ENCODE data around the gene AP1B1.

The AP1B1 gene

DNA sequence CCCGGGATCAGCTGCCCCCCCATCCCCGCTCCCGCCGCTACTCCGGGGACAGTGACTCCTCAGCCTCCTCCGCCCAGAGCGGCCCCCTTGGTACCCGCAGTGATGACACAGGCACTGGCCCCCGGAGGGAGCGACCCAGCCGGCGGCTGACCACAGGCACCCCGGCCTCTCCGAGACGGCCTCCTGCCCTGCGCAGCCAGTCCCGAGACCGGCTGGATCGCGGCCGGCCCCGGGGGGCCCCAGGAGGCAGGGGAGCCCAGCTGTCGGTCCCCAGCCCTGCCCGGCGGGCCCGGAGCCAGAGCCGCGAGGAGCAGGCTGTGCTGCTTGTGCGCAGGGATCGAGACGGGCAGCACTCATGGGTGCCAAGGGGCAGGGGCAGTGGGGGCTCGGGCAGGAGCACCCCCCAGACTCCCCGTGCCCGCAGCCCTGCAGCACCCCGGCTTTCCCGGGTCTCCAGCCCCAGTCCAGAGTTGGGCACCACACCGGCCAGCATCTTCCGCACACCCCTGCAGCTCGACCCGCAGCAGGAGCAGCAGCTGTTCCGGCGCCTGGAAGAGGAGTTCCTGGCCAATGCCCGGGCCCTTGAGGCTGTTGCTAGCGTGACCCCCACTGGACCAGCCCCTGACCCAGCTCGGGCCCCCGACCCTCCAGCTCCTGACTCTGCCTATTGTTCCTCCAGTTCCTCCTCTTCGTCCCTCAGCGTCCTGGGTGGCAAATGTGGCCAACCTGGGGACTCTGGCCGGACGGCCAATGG lies 76.7 kb downstream of the AP1B1 start:
- DNase-seq: no peak

GRCh38 chr22:29310863-29311339 lies 77.5 kb downstream of the AP1B1 start:
- peak; percentile 64 to 71 for DNase-seq

DNA sequence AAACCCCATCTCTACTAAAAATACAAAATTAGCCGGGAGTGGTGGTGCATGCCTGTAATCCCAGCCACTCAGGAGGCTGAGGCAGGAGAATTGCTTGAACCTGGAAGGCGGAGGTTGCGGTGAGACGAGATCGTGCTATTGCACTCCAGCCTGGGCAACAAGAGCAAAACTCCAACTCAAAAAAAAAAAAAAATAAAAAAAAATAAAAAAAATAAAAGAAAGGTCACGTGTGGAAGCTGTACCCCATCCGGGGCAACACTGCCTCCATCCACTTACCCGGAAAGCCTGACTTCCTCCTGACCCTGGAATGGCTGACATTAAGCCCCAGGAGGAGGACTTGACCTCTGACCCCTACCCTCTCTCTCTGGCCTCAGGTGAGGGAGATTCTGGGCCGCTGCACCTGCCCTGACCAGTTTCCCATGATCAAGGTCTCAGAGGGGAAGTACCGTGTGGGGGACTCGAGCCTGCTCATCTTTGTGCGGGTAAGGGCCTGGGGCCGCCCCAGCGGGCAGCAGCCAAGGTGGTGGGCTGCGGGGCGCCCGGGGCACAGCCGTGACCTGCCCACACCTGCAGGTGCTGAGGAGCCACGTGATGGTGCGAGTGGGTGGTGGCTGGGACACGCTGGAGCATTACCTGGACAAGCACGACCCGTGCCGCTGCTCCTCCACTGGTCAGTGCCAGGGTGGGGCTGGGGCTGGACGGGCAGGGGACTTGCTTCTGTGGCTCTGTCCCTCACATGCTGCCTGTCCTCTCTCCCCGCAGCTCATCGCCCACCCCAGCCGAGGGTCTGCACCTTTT lies 78.1 kb downstream of the AP1B1 start:
- DNase-seq: no peak

GRCh38 chr22:29309332-29310064 lies 78.9 kb downstream of the AP1B1 start:
- DNase-seq: no peak

GRCh38 chr22:29308791-29309262 lies 79.5 kb downstream of the AP1B1 start:
- no peak for DNase-seq

GRCh38 chr22:29308148-29308790 lies 80.1 kb downstream of the AP1B1 start:
- DNase-seq: no peak

DNA sequence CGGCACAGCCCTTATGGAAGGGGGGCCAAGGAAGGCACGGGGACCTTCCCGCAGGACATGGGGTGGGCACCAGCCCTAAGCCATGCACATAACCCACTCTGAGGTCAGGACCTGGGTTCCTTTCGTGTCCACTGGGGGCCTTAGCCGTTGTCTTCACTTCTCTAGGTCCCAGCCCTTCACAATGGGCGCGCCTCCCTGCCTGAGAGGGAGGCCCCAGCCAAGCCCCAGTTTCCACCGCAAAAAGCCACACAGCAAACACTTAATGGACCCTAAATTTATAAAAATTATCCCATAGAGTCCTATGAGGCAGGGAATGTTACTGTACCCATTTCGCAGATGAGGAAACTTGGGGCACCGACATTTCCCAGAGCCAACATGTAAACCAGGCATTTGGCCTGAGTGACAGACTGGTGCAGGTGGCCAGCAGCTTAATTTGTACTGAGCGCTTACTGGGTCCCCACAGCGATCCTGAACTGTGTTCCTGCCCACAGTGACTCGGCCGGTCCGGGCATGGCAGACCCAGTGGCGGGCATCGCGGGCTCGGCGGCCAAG lies 80.7 kb downstream of the AP1B1 start:
- DNase-seq: no peak

- DNase-seq: no peak
Observed at GRCh38 chr22:29306835-29307595, 81.4 kb downstream of the AP1B1 start.

DNA sequence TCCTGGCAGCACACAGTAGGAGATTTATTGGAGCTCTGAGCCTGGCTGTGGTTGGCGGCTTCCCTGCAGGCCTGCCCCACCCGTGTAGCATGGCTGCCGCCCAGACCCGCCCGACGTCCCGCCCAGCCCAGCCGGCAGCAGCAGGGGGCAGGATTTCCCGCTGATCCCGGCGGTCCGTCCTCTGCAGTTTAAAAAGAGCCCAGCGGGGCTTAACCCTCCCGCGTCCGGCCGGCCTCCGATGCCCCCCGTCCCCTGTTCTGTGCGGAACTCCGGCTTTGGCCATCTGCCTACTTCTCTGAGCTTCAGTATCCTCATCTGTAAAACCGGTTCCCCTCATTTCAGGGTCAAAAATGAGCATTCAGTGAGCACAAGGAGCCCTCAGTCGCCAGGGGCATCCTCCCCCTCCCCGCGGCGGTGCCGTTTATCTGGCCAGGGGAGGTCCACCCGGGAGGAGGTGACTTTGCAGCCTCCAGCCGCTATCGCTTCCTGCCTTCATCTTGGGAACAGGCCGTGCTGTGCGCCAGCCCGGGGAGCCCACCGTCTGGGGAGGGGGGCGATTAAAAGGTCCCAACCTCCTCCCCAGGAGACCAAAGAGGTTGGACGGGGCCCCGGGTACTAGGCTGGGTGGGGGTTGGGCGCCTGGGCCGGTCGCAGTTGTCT lies 82.1 kb downstream of the AP1B1 start, which contains the start of gene GAS2L1:
GAS2L1 (plus strand) TSS at position 476 of the 660 bp plus-strand sequence. CDS start 1,456 bp downstream, outside the sequence.
- no peak for DNase-seq

DNA sequence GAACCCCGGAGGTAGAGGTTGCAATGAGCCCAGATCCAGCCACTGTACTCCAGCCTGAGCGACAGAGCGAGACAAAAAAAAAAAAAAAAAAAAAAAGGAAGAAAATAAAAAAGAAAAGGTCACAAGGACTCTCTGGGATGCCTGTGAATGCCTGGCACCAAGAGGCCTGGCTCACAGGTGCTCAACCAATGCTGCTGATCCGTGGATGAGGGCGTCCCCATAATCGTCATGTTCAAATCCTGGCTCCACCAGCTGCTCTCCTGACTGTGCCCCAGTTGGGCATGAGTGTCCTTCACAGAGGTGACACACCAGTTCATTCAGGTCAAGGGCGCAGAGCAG lies 82.6 kb downstream of the AP1B1 start:
- DNase-seq: no peak

- DNase-seq: no peak
Observed at GRCh38 chr22:29302681-29303465, 85.5 kb downstream of the AP1B1 start.

GRCh38 chr22:29302402-29302680 lies 86.0 kb downstream of the AP1B1 start:
- DNase-seq: no peak

DNA sequence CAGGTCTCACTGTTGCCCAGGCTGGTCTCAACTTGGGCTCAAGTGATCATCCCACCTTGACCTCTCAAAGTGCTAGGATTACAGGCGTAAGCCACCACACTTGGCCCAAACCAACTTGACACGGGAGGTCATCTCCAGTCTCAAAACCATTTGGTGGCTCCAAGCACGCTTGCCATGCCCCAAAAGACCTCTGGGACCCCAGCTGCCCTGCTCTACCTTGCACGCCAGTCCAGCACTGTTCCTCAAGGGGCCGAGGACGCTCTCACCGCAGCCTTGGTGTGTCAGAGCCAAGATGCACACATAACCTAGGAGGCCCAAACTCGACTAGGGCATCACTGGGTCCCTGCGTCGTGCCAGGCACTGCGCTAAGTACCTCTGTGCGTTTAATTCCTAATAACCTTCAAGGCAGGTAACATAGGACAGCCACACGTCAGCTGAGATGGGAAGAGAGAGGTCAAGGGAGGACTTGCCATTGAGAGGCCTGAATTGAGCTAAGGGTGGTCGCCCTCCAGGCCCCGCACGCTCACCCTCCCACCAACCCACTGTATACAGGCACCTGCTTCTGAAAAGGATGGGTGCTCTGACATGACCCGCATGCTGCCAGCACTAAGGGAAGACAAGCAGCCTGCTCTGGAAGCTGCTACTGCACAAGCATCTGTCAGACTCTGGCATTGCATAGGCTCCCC lies 86.5 kb downstream of the AP1B1 start:
- no peak for DNase-seq

DNA sequence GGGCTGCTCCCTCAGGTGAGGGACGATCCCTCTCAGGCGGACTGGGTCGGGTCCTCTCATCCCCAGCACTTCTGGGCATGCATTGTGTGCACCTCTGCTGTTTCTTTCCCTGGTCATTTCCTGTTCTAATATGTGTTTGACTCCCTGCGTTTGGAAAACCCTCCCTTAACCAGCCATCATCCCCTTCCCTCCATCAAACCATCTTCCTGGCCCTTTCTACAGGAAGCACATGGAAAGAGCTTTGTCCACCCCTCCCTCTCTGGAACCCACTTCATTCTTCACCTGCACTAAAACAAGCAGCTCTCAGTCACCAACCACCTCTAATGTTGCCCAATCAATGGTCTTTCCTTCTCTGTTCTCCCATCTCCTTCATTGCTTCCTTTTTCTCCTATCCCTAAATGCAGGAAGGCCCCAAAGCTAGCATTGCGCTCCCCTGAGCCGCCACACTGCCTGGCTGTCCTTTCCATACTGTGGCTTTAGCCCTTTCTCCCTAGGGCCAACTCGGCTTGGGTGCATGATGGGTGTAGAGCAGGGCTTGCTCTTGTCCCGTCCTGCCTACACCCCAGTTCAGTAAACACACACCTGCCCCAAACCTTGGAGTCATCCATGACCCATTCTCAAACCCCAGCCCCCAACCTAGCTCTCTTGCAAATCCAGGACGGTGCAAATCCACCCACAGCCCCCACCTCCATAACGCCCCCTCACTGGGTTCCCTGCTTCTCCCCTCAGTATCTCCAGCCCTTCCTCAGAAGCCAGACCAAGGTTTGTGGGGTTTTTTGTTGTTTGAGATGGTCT lies 87.4 kb downstream of the AP1B1 start:
- DNase-seq: no peak

DNA sequence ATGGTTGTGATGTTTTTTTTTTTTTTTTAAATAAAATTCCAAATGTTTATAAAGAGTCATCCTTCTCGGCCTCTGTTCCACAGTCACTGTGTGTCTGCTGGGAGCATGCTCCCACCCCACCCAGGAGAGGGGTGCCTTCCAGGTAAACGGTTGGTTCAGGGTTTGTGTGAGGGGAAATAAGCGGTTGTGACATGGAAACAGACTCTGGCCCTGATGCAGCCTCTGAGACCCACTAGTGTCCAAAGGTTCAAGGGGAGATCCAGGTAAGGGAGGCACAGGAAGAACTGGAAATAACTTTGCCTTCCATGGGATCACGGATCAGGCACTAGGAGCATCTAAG lies 87.9 kb downstream of the AP1B1 start:
- DNase-seq: no peak

- no peak for DNase-seq
Observed at GRCh38 chr22:29299136-29299900, 89.1 kb downstream of the AP1B1 start.

- no peak for DNase-seq
Observed at GRCh38 chr22:29298641-29299040, 89.7 kb downstream of the AP1B1 start.

- no peak for DNase-seq
Observed at GRCh38 chr22:29292379-29292778, 96.0 kb downstream of the AP1B1 start.
